NCI-H187 (cell line): ENCODE results near the gene ADARB1.

Experiments
- DNase-seq, 2 experiments: peaks; one replicate each; lab custom pipeline; 2025; lab: John Stamatoyannopoulos, UW

The ADARB1 gene

DNA sequence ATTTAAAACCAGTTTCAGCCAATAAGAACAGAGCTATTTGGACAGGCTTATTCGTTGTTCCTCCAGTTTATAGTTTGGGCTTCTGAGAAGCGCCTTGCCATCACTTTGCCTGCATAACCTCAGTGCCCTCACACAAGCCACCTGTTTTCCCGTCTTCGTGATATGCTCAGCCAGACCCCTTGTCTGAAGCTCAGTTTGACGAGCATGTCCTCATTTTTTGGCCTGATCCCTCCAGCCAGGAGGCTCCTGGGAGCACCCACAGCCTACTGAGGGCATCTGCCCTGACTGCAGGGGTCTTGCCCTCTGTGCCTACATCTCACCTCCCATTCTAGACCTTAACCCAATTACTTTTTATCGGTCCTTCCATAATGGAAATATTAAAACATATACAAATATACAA lies 95.3 kb downstream of the ADARB1 start:
- no peak for DNase-seq

DNA sequence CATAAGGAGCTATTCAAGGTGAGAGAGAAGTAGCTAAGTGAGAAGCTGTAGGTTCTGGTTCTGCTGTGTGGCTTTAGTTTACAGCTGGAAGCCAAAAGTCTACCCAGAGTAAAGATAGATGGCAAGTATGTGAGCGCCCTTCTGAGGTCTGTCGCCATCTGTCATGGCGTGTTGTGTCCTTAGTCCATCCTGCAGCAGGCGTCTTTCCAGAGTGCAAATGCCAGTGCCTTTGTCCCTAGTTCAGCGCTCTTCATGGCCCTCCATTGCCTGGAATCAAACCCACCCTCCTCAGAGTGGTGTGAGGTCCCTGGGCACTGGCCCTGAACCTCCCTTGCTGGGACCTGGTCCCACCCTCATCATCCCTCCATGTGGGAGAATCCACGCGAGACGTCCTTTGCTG lies 96.6 kb downstream of the ADARB1 start:
- DNase-seq: no peak

DNA sequence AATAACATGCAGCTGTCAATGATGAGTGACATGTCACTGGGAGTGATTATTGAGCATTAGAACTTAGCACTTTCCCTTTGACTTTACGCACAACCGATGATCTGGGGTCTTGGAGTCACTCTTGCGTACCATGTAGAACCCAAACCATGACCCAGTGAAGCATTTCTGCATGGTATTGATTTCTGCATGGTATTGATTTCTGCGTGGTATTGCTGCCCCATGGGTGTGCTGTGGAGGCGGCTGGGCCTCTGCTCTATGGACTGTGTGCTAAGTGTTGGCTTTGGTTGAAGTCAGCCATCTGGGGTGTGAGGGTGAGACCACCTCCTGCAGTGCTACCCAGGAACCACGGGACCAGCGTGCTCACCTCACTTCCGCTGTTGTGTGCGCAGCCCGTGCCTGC lies 98.0 kb downstream of the ADARB1 start:
- no peak for DNase-seq

DNA sequence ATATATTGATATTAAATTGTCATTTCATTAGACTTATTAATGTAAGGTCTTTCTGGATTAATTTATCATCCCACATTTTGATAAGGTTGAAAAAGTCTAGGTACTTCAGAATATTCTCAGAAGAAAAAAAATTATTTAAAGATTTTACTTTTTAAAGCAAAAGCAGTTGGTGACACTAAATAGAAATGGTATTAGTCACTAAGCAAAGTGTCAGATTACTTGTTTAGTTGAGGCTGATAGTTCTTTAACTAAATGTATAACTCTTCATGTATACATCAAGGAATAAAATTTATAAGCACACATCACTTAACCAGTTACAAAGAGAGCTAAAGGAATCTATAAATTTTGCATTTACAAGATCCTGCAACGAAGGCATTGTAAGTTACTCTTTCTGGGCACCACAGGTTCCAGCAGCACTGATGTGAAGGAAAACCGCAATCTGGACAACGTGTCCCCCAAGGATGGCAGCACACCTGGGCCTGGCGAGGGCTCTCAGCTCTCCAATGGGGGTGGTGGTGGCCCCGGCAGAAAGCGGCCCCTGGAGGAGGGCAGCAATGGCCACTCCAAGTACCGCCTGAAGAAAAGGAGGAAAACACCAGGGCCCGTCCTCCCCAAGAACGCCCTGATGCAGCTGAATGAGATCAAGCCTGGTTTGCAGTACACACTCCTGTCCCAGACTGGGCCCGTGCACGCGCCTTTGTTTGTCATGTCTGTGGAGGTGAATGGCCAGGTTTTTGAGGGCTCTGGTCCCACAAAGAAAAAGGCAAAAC lies 101.1 kb downstream of the ADARB1 start:
- no peak for DNase-seq

DNA sequence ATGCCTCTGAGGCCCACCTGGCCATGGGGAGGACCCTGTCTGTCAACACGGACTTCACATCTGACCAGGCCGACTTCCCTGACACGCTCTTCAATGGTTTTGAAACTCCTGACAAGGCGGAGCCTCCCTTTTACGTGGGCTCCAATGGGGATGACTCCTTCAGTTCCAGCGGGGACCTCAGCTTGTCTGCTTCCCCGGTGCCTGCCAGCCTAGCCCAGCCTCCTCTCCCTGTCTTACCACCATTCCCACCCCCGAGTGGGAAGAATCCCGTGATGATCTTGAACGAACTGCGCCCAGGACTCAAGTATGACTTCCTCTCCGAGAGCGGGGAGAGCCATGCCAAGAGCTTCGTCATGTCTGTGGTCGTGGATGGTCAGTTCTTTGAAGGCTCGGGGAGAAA lies 101.8 kb downstream of the ADARB1 start:
- DNase-seq: no peak

DNA sequence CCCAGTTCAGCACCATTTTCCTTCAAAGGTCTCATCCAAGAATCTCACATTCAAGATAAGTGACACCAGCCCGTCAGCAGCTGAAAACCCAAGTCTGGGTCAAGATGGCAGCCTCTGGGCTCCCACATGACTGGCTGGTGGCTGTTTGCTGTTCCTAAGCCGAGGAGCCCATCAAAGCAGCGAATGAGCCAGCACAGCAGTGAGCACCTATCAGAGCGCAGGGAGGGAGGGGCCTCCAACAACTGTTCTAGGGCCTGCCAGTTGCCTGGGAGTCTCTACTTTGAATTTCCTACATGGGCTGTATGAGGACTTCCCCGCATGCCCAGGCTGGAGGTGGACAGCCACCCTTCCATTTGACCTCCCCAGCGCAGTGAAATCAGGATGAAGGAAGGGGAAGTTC lies 102.7 kb downstream of the ADARB1 start:
- no peak for DNase-seq

DNA sequence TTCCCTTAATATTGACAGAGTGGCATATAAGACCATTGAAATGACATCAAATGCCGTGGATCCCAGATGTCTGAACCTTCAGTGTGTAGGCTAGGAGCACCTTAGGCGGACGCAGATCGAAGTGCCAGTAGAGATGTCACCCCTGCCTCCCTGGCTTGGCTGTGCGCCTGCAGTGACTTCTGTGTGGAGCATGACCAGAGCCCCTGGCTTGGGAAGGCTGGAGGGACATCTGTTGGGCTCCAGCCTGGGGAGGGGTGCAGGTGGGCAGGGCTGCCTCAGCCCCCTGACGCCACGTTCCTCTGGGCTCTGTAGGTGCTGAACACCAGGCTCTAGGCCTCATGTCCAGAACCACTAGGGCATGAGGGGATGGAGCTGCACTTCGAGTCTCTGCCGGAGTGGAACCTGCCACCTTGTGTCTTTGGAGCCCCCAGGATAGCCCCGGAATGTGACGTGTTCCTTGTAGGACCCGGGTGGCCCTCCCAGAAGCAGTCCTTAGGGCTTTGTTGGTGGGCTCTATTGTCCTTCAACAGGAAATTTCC lies 103.8 kb downstream of the ADARB1 start:
- no peak for DNase-seq

DNA sequence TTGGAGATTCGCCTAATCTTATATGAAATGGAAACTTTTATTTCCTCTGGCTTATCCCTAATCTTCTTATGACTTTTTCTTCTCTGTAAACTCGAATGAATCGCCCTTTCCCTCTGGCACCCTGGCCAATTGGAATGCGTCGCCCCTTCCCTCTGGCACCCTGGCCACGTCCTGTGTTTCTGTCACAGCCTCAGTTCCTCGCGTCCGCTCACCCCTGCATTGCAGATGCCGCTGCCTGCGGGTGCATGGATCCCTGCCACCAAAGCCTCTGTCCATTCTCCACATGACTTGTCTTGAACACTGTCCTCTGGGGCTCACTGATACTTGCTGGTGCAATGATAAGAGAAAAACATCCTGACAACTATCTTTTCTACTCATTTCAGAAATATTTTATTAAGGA lies 104.6 kb downstream of the ADARB1 start:
- DNase-seq: no peak

DNA sequence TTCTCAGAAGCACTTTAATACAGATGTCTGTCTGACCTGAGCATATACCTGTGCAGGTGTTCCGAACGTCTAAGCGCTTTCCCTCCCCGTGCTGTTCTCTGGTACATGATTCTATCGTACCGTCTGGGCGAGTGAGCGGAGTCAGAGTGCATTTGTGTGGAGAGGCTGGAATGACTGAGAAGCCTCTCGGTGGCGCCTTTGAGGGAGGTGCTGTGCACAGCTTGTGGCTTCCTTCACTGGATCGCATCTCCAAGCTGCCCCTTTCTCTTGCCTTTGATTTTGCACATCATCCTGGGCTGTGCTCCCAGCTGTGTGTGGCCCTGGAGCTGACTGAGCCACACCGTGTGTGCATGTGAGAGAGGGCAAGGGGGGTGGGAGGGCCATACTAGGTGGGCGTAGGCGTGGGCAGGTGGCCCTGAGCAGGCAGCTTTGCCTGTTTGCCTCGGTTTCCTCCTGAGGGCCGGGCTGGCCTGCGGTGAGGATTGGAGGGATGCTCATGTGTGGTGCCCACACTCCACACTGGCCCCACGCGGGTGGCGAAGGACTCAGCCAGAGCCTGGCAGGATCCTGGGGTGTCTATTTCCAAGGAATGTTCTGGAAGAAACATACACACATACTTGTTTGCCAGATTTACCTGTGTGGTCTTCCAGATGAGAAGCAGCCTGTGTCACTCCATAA lies 105.3 kb downstream of the ADARB1 start:
- DNase-seq: no peak

DNA sequence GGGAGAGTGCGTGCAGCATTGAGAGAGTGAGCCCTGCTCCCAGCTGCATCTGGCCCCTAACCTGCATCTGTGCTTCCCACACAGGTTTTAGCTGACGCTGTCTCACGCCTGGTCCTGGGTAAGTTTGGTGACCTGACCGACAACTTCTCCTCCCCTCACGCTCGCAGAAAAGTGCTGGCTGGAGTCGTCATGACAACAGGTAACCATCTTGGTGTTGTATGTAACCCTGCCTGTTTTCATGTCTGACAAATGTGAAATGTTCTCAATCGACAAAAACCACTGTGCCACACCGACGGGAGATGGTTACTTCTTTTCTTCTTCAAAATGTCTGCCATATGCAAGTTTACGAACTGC lies 105.8 kb downstream of the ADARB1 start:
- DNase-seq: no peak

DNA sequence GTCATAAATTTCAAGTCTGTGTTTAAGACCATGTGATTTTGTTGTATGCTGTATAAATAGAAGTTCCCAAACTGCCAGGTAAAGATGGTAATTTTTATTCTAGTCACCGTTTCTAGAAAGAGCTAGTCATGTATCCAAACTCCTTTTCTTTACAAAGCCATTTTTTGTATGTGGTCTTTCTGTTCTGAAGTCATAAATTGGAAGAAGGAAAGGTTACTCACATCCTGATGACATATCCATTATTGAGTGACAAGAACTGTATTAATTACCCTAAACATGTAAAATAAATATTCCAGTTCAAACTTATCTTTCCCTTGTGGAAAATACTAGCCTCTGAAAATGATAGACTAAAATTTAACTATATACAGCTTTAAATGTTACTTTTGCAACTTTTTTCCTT lies 108.6 kb downstream of the ADARB1 start:
- no peak for DNase-seq

DNA sequence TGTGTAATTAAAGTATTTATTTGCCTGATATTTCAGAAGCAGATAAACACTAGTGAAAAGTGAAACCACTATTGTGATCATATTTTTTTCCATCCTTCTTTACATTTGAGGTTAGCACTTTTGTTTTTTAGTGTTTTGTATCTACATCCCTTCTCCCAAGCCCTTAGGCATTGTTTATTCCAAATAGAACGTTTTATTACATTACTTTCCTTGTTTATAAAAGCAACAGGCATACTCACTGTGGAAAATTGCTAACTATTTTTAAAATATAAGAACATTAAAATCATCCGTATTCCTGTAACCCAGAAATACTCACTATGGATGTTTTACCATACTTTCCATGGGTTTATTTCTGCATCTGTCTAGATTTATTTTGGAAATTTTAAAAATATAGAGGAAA lies 109.5 kb downstream of the ADARB1 start:
- no peak for DNase-seq

DNA sequence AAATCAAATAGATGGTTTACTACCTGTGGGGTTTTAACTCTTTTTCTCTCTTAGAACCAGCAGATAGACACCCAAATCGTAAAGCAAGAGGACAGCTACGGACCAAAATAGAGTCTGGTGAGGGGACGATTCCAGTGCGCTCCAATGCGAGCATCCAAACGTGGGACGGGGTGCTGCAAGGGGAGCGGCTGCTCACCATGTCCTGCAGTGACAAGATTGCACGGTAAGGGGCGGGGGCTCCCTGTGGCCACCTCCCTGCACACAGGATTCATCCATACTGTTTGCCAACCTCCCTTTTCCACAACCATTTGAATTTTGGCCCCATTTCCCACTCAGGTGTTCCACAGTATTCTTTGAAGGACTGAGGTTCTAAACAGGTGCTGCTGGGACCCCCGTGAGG lies 110.5 kb downstream of the ADARB1 start:
- no peak for DNase-seq

DNA sequence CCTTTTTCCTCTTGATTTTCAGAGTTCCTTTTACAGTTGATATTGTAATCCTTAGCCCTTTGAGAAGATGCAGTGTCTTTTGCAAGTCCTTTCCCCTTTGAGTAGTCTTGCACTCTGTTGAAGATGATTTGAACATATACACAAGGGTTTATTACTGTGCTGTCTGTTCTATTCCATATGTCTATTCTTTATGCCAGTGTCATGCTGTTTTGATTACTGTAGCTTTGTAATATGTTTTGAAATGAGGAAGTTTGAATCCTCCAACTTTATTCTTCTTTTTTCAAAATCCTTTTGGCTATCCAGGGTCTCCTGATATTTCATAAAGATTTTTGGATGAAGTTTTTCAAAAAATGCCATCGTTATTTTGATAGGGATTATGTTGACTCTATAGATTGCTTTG lies 112.3 kb downstream of the ADARB1 start:
- no peak for DNase-seq

DNA sequence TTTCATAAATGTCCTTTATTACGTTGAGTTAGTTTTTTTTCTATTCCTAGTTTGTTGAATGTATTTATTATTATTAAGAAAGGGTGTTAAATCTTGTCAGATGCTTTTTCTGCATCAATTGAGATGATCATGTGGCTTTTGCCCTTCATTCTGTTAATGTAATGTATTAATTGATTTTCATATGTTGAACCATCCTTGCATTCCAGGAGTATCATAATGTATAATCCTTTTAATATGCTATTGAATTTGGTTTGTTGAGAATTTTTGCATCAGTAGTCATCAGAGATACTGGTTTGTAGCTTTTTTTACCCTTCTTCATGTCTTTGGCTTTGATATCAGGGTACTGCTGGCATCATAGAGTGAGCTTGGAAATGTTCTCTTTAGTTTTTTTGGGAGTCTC lies 113.3 kb downstream of the ADARB1 start:
- no peak for DNase-seq

DNA sequence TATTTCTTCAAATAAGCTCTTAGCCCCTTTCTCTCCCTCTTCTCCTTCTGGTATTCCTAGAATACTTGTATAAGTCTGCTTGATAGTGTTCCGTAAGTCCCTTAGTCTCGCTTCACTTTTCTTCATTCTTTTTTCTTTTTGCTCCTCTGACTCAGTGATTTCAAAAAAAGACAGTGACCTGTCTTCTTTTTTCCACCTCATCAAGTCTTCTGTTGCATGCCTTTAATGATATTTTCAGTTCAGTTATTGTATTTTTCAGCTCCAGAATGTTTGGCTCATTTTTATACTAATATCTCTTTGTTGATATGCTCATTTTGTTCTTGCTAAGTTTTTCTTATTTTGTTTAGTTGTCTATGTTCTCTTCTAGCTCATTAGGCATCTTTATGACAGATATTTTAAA lies 115.6 kb downstream of the ADARB1 start:
- no peak for DNase-seq

DNA sequence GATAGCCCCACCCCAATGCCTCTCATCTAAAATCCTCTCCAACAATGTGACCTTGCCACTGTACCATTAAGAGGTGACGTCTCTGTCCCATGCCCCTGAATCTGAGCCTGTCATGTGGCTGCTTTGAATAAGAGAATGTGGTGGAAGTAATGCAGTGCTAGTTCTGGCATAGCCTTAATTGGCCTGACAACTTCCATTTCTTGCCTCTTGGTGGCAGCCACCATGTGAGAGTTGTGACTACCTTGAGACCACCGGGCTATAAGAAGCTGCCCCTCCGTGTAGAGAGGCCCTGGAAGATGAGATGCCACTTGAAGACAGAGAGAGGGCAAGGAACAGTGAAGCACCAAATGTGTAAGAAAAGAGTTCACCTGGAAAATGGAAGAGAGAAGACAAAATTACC lies 118.0 kb downstream of the ADARB1 start:
- no peak for DNase-seq

DNA sequence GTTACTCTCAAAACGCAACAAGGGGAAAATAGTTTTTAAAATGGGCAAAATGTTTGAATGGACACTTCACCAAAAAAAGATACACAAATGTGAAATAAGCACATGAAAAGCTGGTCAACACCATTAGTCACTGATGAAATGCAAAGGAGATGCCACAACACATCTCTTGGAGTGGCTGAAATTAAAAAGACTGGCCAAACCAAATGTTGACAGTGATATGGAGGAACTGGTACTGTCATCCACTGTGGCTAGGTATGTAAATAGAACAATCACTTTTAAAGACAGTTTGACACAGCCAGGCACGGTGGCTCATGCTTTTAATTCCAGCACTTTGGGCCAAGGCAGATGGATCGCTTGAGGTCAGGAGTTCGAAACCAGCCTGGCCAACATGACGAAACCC lies 122.2 kb downstream of the ADARB1 start:
- DNase-seq: no peak

DNA sequence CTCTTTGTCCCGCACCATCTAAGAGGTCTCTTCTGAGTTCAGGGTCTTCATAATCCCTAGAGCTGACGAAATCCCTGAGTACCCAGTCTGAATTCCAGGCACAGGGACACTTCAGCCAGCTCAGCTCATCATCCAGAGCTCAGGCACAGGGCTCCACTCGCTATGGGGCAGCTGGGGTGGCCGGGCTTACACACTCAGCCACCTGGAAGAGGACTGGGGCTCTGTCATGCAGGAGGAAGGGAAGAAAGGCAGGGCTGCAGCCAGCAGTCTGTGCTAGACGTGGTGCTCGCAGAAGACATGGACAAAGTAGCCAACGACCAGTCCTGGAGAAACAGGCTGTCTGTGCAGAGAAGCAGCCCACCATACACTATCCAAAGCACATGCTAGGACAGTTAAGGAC lies 124.8 kb downstream of the ADARB1 start:
- no peak for DNase-seq

DNA sequence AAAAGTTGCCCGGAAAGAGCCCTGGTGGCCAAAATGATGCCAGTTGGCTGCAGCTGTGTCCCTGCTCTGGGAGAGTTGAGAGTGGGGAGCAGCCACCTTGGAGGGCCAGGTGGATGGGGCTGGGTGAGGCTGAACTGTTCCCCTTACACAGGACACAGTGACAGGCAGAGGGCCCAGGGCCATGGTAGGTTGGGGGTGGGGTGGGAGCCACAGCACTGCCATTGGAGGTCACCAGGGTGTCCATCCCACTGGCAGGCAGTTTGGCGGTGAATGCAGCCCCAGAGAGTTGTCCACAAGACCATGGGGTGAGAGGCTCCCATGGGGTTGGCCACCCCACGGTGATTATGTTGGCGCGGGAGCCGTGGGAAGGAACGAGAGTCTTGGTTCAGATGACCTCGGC lies 125.7 kb downstream of the ADARB1 start:
- DNase-seq: no peak

DNA sequence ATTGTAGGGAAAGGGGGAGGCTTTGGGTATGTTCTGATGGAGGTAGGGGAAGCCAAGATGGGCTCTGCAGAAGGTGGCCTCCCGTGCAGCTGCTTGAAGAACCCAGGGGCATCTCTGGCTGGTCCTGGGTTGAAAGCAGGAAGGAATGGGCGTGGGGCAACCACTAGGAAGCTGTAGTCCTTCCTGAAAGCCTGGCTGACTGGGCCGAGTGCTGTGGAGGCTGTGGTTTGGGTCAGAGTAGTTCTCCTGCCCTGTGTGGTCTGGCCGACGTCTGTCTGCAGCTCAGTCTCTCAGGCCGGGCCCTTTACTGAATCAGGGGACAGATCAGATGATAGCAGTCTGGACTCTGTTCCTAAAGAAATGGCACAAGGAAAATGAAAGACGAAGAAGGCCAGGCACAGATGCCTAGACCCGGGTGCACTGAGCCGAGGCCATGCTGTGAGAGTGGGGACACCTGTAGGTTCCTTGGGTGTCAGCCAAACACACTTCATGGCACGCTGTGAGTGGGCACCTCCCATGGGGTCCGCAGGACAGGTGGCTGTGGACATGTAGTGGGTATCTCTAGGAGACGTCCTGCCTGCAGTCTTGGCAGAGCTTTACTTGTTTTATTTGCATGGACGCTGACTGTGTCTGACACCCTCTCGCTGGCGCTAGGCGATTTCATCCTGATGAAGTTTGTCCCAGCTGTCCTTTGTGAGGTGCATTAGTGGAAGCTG lies 126.4 kb downstream of the ADARB1 start:
- no peak for DNase-seq

DNA sequence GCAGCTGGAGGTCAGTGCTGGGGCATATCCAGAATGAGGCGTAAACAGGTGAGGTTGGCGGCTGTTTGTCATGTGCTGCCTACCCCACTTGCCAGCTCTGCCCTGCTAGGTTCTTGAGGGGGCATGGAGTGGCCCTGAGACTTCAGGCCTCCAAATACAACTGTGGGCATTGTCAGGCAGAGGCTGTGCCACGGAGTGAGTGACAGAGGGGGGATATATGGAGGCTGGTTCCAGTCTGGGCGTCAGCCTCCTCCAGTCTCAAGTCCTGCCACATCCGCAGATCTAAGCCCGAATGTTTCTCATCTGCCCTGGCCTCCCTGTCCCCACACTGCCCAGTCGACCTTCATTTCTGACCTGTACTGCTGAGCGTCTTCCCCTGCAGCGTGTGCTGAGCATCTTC lies 128.0 kb downstream of the ADARB1 start:
- no peak for DNase-seq

DNA sequence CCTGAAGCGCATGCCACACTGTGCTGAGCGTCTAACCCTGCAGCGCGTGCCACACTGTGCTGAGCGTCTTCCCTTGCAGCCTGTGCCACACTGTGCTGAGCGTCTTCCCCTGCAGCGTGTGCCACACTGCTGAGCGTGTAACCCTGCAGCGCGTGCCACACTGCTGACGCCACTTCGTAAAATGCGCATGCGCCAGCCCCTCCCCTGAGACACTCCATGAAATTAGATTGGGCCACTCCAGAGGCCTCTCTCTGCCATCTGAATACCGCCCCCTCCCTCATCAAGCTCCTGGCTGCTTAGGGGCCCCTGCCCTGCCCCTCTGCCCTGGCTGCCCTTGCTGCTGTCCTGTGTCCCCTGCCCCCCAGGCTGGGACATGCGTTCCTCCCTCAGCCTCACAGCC lies 128.5 kb downstream of the ADARB1 start:
- no peak for DNase-seq
